Endodermal cell (in vitro differentiated cells): ENCODE results near the gene NFIA. TPM values are rescaled to one million over a fixed set of nuclear protein-coding genes. Genes with fewer than 3 reads are reported as not detected.

Source experiments
- DNase-seq: peaks from one replicate; pipeline ENCODE4 v3.0.0-alpha.2; 2017
- H3K27ac ChIP-seq: 2 replicates; pipeline ENCODE4 v1.5.1; 2013; ENCODE audit warnings: mild to moderate bottlenecking, low read depth, low read length, moderate library complexity
- H3K27me3 ChIP-seq: 2 replicates; pipeline ENCODE4 v1.6.1; 2013; ENCODE audit warnings: mild to moderate bottlenecking, low read length, moderate library complexity; ENCODE audit not compliant: insufficient read depth, control insufficient read depth, poor library complexity, severe bottlenecking
- H3K36me3 ChIP-seq: 2 replicates; pipeline ENCODE4 v1.7.0; 2013; ENCODE audit warnings: mild to moderate bottlenecking, low read length, moderate library complexity; ENCODE audit not compliant: control insufficient read depth, insufficient read depth
- H3K4me1 ChIP-seq: one replicate; pipeline ENCODE4 v1.7.0; 2013; ENCODE audit warnings: low read length; ENCODE audit not compliant: control insufficient read depth, insufficient read depth
- H3K4me3 ChIP-seq: 2 replicates; pipeline ENCODE4 v1.5.1; 2013; ENCODE audit warnings: mild to moderate bottlenecking, low read length, moderate library complexity
- H3K9ac ChIP-seq: 2 replicates; pipeline ENCODE4 v1.6.1; 2013; ENCODE audit warnings: mild to moderate bottlenecking, low read length, moderate library complexity; ENCODE audit not compliant: poor library complexity, severe bottlenecking; ENCODE audit errors: extremely low read depth
- H3K9me3 ChIP-seq: 2 replicates; pipeline ENCODE4 v1.6.1; 2013; ENCODE audit warnings: mild to moderate bottlenecking, low read length, moderate library complexity; ENCODE audit not compliant: control insufficient read depth
- H3K27ac Mint-ChIP-seq: 2 replicates; pipeline ENCODE4 v1.8.0; 2020; ENCODE audit warnings: mixed read lengths
- H3K27me3 Mint-ChIP-seq: 2 replicates; pipeline ENCODE4 v1.8.0; 2021; ENCODE audit warnings: mild to moderate bottlenecking, mixed read lengths; ENCODE audit not compliant: insufficient read depth
- H3K36me3 Mint-ChIP-seq: 2 replicates; pipeline ENCODE4 v1.8.0; 2020; ENCODE audit warnings: low read depth, mixed read lengths
- H3K4me1 Mint-ChIP-seq: 2 replicates; pipeline ENCODE4 v1.8.0; 2020; ENCODE audit warnings: mixed read lengths
- H3K4me3 Mint-ChIP-seq: 2 replicates; pipeline ENCODE4 v1.8.0; 2020; ENCODE audit warnings: mild to moderate bottlenecking, moderate library complexity, mixed read lengths
- H3K9me3 Mint-ChIP-seq: 2 replicates; pipeline ENCODE4 v1.8.0; 2020; ENCODE audit warnings: mild to moderate bottlenecking, mixed read lengths
- WGBS, 2 experiments: methylation state at CpG; one replicate each; pipeline versions ENCODE4 v1.1.5 to v1.1.7; 2013; ENCODE audit warnings: missing lambda C conversion rate in 2 of 2, mixed read lengths in 1 of 2; ENCODE audit not compliant: insufficient coverage in 1 of 2, insufficient read length in 1 of 2; 5-methylcytosine and 5-hydroxymethylcytosine counted together
- total RNA-seq, 2 donors: library from RNA; stranded (reverse); fragmentation: NEBNext Ultra II Directional in 1 of 2; extraction: Animal tissue kit (Norgen Biotek cat#: 25700) in 1 of 2; gene quantifications; 2 replicates in 1 of 2; 3 replicates in 1 of 2; pipeline ENCODE4 v1.2.1, GENCODE V29; 2021
- TF ChIP-seq, protein P1 (sequence below): fragments of 200-600 bp; sonication (generic); conservative IDR thresholded peaks from 2 replicates; pipeline ENCODE4 v1.5.0; 2021; ENCODE audit warnings: antibody characterized with exemption, mild to moderate bottlenecking

The NFIA gene
- total RNA-seq, 2 donors from 2014 or later, result 2.3 to 3.8 TPM

GRCh38 chr1:61446531-61446991 lies 364.2 kb downstream of the NFIA start:
- no peak overlapping the region for H3K4me3 Mint-ChIP-seq
- Histone ChIP-seq H3K27me3 (no peaks in the 10 kb centered on the region), H3K4me1 (no peaks in the 10 kb centered on the region), H3K9ac (no peak overlapping the region), H3K9me3 (no peaks in the 10 kb centered on the region), H3K27ac (no peak overlapping the region), H3K36me3 (no peaks in the 10 kb centered on the region), H3K4me3 (no peak overlapping the region)
- TF ChIP-seq, protein P1, sequence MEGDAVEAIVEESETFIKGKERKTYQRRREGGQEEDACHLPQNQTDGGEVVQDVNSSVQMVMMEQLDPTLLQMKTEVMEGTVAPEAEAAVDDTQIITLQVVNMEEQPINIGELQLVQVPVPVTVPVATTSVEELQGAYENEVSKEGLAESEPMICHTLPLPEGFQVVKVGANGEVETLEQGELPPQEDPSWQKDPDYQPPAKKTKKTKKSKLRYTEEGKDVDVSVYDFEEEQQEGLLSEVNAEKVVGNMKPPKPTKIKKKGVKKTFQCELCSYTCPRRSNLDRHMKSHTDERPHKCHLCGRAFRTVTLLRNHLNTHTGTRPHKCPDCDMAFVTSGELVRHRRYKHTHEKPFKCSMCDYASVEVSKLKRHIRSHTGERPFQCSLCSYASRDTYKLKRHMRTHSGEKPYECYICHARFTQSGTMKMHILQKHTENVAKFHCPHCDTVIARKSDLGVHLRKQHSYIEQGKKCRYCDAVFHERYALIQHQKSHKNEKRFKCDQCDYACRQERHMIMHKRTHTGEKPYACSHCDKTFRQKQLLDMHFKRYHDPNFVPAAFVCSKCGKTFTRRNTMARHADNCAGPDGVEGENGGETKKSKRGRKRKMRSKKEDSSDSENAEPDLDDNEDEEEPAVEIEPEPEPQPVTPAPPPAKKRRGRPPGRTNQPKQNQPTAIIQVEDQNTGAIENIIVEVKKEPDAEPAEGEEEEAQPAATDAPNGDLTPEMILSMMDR, result no peak
- no peak overlapping the region for H3K27ac Mint-ChIP-seq
- no peaks in the 10 kb centered on the region for H3K36me3 Mint-ChIP-seq
- peaks cover 14% of the 10 kb centered on the region for H3K4me1 Mint-ChIP-seq
- 82 to 94% methylated on average over 2 to 7 of the region's 7 CpGs for WGBS, 2 experiments
- no peak for DNase-seq
- H3K27me3 Mint-ChIP-seq, result no peaks in the 10 kb centered on the region
- no peaks in the 10 kb centered on the region for H3K9me3 Mint-ChIP-seq

GRCh38 chr1:61447106-61447967 lies 365.0 kb downstream of the NFIA start:
- H3K36me3 ChIP-seq, result no peaks in the 10 kb centered on the region
- H3K4me3 Mint-ChIP-seq, result no peak overlapping the region
- peaks cover 11% of the 10 kb centered on the region for H3K4me1 Mint-ChIP-seq
- no peaks in the 10 kb centered on the region for H3K9me3 ChIP-seq
- peak overlapping the region; percentile 7 for H3K27ac ChIP-seq
- TF ChIP-seq, protein P1, result no peak
- H3K27me3 Mint-ChIP-seq, result no peaks in the 10 kb centered on the region
- H3K4me3 ChIP-seq, result no peak overlapping the region
- no peak for DNase-seq
- H3K36me3 Mint-ChIP-seq, result no peaks in the 10 kb centered on the region
- no peak overlapping the region for H3K27ac Mint-ChIP-seq
- H3K9ac ChIP-seq, result no peak overlapping the region
- no peaks in the 10 kb centered on the region for H3K9me3 Mint-ChIP-seq
- WGBS, 2 experiments, result 93 to 96% methylated on average over 18 to 19 of the region's 19 CpGs
- no peaks in the 10 kb centered on the region for H3K27me3 ChIP-seq
- H3K4me1 ChIP-seq, result peaks cover 2% of the 10 kb centered on the region

- no peak overlapping the region for H3K4me3 Mint-ChIP-seq
- H3K9me3 Mint-ChIP-seq, result no peaks in the 10 kb centered on the region
- Histone ChIP-seq H3K27ac (peak overlapping the region; percentile 7), H3K36me3 (no peaks in the 10 kb centered on the region), H3K4me1 (peaks cover 8% of the 10 kb centered on the region), H3K9me3 (no peaks in the 10 kb centered on the region), H3K27me3 (no peaks in the 10 kb centered on the region), H3K4me3 (no peak overlapping the region), H3K9ac (no peak overlapping the region)
- WGBS, 2 experiments, result 92 to 94% methylated on average over 3 to 7 of the region's 7 CpGs
- TF ChIP-seq, protein P1, result no peak
- H3K27me3 Mint-ChIP-seq, result no peaks in the 10 kb centered on the region
- H3K27ac Mint-ChIP-seq, result no peak overlapping the region
- H3K4me1 Mint-ChIP-seq, result peaks cover 17% of the 10 kb centered on the region
- DNase-seq, result no peak
- H3K36me3 Mint-ChIP-seq, result no peaks in the 10 kb centered on the region
These were observed 365.6 kb downstream of the NFIA start for GRCh38 chr1:61447968-61448430.
